NCI-H2227 treated with DMSO at 0.1 percent for 48 hours (cell line): ENCODE data around the gene ATXN1.

ENCODE experiments used
- DNase-seq: peaks from one replicate; lab custom pipeline; 2025; lab: John Stamatoyannopoulos, UW

ATXN1 gene

GRCh38 chr6:16742116-16742515 lies 19.1 kb downstream of the ATXN1 start:
- no peak for DNase-seq

- DNase-seq: no peak
Observed at GRCh38 chr6:16741112-16742016, 19.9 kb downstream of the ATXN1 start.

GRCh38 chr6:16740097-16740496 lies 21.2 kb downstream of the ATXN1 start:
- no peak for DNase-seq

- no peak for DNase-seq
Observed at GRCh38 chr6:16739329-16739801, 21.9 kb downstream of the ATXN1 start.

DNA sequence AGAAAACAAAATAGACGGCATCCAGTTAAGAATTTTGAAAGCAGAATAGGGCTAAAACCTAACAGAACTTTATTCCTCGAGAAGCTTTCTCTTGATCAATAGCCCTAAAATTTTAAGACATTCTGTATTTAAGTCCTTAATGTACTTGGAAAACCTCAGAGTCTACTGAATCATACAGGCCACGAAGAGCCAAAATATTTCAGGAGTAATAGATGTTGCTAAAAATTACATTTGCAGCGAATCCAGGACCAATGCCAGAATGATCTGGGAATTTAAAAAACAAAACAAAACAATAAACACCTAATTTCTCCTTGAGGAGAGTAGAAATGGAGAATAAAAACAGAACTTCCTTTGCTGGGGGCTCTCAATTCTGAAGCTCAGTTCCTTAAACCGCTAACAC lies 23.3 kb downstream of the ATXN1 start:
- no peak for DNase-seq

- DNase-seq: no peak
Observed at GRCh38 chr6:16736856-16737775, 24.1 kb downstream of the ATXN1 start.

- no peak for DNase-seq
Observed at GRCh38 chr6:16735014-16735413, 26.2 kb downstream of the ATXN1 start.

- DNase-seq: no peak
Observed at GRCh38 chr6:16733085-16733484, 28.2 kb downstream of the ATXN1 start.

- no peak for DNase-seq
Observed at GRCh38 chr6:16731478-16732051, 29.7 kb downstream of the ATXN1 start.

GRCh38 chr6:16730738-16731477 lies 30.4 kb downstream of the ATXN1 start:
- no peak for DNase-seq

GRCh38 chr6:16729744-16730143 lies 31.5 kb downstream of the ATXN1 start:
- no peak for DNase-seq

GRCh38 chr6:16729183-16729691 lies 32.0 kb downstream of the ATXN1 start:
- DNase-seq: no peak

GRCh38 chr6:16728513-16729182 lies 32.6 kb downstream of the ATXN1 start:
- no peak for DNase-seq

DNA sequence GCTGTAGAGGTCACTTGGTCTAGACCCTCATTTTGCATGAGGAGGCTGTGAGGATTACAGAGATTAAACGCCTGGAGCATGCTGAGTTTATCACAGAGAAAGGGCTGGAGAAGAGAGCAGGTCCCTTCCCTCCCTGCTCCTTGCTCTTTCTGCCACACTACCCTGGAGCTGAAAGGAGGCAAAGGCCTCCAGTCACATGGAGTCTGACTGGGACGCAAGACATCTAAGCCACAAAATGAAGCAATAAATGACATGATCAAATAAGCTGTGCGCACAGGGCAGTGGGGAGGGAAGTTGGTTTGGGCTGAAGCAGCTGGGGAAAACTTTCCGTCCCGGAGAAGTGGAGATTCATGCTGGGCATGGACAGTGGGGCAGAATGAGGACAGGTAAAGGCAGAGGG lies 33.3 kb downstream of the ATXN1 start:
- DNase-seq: no peak

DNA sequence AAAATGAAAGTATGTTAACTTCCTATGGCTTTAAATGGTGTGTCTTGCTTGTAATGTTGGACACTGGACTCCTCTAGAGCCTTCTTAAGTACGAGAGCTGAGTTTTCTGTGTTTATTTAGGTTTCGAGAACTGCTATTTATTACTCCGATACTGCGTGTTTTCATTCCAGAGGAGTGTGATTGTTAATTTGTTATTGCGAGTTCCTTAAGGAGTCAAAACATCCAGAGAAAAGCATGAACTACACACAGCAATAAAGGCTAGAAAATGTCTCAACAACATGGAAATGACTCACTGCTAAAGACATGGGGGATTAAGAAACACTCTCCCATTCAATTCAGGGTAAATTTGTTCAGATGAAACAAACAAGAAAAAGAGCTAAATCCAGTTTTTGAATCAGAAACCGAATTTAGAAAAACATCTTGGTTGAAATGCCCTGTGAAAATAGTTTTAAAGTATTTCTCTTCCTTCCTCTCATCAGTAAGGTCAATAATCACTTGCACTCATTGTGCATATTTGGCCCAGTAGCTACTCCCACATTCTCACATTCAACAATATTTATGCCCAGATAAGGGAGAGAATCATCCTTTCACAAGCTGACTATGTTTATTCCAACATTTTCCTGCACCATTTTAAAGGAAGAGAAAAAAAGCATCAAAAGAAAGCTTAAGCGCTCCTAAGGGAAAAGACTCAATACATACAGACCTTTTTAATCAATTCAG lies 36.0 kb downstream of the ATXN1 start:
- no peak for DNase-seq

- no peak for DNase-seq
Observed at GRCh38 chr6:16723826-16724225, 37.4 kb downstream of the ATXN1 start.

DNA sequence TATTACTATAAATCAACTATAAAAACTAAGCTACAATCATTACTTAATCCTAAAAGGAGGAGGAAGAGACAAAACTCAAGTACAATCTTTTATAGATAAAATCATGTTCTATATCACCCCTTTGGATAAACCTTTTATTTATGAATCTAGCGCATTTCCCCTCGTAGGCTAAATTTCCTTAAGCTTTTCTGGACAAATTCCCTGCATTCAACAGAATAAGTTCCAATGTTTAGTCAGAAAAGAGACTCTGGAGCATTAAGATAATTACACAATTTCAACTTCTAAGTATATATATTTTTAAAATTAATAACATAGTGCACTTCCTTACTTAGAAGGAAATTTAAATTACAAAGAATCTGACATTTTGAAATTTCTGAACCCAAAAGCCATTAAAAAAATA lies 37.9 kb downstream of the ATXN1 start:
- no peak for DNase-seq

- DNase-seq: no peak
Observed at GRCh38 chr6:16722630-16723029, 38.6 kb downstream of the ATXN1 start.

DNA sequence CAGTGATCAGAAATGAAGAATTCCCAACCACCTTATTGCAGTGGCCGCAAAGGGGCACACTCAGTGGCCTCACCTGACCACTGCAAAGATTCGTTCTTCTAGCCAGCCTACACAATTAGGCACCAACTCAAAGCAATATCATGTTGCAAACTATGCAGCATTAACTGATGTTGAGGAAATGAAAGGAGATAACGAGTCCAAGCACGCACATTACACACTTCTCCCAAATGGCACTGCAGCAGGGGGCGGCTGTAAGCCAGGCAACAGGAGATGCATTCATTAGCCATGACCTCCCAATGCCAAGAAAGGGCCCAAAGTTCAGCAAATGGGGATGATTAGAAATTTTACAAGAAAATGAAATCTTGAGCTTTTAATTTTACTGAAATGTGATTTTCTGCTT lies 39.3 kb downstream of the ATXN1 start:
- DNase-seq: no peak

DNA sequence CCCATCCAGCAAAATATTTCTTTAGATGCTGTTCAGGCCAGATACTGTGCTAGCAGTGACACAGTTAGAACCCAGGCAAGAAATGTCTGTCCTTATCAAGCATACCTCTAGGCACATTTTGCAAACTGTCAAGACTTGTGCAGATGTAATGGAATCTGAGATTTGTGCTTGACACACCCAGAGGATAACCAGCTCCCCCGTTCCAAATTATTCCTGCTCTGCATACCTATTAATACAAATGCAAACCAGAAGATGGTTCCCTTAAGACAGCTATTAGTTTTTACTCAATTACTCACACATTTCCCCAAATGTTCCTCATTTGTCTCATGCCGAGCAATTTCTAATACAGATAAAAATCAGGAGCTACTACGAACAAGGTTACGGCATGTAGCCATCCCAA lies 40.4 kb downstream of the ATXN1 start:
- DNase-seq: no peak
